Erythroblast (primary cell): Measurements from ENCODE around the gene TTF2.

Experiments
- GATA1 ChIP-seq: IDR thresholded peaks from 2 replicates; pipeline ENCODE4 v1.6.1; 2011; ENCODE audit warnings: low read depth, mild to moderate bottlenecking, control low read depth, low read length, moderate library complexity
- POLR2A ChIP-seq: IDR thresholded peaks from 2 replicates; pipeline ENCODE4 v1.6.1; 2011; ENCODE audit warnings: mild to moderate bottlenecking, low read length

DNA sequence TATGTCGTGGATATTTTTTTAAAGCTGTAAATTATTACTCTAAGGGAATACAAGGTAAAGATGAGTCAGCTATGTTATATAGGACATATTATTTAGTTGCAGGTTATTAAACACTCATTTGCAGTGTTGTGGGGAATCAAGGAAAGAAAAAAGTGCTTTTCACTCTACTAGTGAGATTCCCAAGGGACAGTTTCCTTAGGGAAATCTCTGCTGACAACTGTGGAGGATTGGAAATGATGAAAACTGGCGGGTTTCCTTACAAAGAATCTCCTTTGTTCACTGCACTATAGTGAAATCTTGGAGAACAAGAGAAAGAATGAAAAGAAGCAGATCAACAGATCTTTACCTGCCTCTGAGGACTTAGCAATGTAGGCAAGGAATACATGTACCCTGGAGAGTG is 85.9 kb downstream of the TTF2 start:
- TF ChIP-seq POLR2A (no peak), GATA1 (no peak)
